ENCODE measurements around the gene CACNA1H.
"Not testable (repeated sequence)": the region's sequence is repeated elsewhere in the genome, so short reads cannot be mapped to it uniquely, and the experiment has no call there.

Gene CACNA1H

DNA sequence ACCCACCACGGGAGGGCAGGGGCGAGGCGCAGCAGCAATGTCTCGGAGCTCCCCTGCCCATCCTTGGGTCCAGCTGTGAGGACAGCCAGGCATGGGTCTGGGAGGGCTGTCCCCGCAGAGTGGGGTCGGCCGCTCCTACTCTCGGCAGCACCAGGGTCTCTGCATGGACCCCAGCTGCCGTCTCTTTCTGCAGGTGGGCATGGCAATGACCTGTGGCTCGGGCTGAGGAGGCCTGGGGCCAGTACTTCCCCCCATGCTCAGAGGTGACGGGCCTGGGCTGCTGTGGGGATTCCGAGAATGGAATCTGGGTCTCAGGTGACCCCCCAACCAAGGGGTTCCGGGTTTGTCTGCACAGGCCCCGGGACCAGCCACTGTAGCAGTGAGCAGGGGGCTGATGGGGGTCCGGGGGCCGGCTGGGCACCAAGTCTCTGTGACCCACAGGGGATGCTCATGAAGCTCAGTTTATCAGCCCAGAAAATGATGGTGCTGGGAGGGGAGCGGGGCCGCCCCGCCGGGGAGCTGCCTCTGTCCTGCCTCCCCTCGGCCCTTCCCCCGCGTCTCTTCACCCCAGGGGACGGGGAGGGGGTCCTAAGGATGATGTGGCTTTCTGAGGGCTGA, 23.5 kb downstream of the CACNA1H start:
- DNase-seq = no peak

DNA sequence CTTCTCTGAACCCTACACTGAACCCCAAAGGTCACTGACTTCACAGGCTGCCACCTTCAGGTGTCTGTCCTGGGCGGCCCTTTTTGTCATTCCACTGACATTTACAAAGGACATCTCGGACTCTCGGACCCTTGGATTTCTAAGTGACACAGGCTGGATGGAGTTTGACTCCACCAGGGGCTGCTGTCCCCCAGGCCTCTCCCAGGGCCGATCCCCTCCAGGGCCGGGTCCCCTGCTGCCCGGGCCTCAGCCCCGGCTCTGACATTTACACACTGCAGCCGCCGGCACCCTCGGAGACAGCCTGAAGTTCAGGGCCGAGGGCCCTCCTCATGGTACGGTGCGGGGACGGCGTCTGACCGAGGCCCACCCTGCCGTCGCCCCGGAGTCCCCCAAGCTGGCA, 24.1 kb downstream of the CACNA1H start:
- no peak for DNase-seq

DNA sequence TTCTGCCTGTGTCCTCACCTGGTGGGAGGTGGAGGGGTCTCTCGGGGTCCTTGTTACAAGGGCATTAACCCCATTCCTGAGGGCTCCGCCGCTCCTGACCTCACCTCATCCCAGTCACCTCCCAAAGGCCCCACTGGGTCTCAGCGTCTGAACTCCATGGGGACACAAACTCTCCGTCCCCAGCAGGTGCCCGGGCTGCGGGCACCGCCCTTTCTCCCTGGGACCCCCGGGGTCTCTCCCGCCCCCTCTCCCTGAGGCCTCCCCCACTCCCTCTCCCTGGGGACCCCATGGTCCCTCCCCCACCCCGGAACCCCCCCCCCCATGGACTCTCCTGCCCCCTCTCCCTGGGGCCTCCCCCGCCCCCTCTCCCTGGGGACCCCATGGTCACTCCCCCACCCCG, 24.8 kb downstream of the CACNA1H start:
- DNase-seq = no peak

DNA sequence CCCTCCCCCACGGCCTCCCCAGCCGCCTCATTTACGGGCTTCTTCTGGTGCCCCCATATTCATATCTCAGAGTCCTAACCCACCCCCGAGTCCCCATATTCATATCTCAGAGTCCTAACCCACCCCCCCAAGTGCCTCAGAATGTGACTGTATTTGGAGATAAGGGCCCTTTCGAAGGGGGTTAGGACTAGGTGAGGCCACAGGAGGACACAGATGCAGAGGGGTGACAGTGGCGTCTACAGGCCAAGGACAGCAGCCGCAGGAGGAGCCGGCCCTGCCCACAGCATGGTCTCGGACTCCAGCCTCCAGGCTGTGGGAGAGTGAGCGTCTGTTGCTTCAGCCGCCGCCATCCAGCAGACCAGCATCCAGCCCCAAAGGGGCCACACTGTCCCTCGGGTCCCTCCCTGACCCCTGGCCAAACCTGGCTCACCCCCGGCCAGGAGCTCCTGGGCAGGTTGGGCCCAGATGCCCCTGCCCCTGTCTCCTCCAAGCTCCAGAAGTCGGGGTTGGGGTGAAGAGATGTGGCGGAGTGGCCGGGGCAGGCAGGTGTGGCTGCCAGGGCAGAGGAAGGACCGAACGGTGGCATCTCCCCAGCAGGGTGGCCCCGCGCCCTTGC, 25.5 kb downstream of the CACNA1H start:
- DNase-seq = no peak

DNA sequence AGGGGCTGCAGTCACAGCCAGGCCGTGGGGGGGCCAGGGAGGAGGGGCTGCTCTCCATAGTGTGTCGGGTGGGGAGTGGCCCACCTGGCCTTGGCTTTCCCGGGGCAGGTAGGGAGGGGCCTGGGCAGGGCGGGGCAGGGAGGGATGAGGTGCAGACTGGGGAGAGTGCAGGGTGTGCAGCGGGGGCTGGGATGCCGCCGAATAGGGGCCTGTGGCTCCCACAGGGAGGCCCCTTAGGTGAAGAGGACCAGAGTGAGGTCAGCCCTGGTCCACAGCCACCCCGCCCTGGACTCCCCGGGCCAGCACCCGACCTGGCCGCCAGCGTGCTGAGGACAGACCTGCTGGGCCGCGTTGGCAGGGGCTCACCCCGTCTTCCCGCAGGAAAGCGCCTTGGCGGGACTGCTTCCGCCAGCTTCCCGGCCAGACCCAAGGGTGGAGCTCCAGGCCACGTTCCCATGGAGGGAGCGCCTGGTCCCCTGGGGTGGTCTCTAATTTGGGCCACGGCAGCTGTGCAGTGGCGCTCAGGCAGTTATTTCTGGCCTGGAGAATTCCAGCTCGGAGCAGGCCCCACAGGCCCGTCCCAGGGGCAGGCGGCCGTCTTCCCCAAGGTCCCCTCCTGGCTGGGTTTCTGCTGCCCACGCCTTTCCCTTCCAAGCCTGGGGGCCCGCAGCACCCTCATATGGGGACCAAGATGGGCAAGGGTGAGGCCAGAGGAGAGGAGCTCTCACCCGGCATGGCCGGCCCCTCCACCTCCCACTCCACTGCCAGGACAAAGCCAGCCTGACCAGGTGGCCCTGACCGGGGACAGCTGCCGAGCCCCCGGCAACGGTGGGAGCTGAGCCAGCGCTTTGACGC, 27.9 kb downstream of the CACNA1H start:
- DNase-seq = no peak

DNA sequence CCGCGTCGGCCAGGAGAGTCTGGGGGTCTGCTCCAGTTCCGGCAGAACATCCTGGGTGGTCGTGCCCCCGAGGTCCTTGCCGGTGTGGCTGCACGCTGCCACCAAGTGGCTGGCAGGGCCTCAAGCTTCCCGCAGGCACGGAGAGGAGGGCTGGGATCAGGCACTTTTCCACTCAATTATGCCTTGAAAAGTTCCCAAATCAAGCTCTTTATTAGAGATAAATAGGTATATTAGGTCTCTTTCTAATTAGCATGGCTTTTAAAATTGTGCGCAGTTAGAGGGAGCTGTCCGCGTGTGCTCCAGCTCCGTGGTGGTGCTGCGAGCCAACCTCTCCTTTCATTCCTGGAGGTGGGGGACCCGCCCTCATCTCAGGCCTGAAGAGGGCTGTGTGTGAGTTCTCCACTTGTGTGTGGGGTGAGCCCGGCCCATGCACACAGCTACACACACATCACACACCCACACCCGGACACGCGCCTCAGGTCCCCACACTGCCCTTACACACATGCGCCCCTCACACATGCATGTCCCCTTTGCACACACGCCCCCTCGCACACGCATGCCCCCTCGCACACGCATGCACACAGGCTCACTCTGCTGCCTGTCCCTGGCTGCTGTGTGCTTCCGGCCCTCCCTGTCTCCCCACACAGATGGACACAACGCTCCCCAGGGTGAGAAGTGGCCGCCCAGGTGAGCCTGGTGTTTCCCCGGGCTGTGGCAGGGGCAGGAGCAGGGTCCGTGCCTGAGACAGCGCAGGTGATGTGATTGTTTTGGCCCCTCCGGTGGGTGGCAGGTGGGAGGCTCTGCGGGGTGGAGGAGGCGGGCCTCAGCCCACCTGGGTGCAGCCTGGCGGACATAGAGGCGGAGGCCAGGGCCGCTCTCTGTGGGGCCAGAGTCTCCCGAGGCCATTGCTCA, 28.8 kb downstream of the CACNA1H start:
- DNase-seq = no peak

DNA sequence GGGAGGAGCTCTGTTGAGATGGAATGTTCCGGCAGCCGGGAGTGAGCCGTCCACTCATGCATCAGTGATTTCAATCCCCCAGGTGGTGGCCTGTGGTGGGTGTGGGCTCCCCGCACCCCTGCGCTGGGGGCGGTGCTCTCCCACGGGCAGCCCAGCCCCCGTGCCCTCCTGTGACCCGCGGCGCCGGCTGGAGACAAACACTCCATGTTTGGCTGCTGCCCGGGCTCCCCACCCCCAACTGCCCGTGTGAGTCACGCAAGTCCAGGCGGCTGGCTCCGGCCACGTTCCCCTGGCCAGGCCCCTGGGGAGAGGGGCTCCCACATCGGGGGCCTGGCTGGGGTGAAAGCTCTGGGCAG, 29.4 kb downstream of the CACNA1H start:
- no peak for DNase-seq

DNA sequence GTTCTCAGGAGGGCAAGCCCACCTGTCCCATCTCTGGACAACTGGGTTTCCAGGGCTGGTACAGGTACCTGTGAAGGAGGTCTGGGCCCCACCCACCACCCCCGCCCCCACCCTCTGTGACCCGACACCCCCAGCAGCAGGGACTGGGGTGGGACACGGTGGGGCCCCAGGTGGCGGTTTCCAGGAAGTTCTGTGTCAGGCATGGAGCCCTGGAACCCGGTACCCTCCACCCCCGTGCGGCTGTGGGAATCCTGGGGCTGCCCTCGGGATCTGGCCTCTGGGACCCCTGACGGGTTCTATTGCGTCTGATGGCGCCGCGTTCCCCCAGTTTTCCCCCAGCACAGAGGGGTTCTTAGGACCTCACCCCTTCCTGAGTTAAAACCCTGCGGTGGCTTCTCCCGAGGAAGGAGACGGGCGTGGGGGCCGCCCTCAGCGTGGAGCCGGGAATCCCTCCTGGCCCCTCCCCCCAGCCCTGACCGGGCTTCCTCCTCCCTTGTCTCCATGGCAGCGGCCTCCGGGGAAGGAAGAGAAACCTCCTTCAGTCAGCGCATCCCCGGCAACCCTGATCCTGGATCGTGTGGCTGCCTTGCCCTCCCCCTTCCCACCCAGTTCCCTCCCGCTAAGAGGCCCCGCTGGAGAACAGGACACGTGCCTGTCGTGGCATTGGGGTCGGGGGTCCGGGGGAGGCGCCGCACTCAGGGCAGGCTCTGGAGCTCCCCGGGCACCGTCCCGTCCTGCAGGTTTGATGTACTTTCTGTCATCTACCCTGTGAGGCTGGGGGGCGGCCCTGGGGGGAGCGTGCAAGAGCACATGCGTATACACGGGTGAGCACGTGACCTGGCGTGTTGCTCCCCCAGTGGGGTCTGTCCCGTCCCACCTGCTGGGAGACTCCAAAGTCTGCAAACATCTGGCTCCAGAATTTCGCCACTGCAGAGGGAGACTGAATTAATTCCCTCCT, 30.3 kb downstream of the CACNA1H start:
- no peak for DNase-seq

DNA sequence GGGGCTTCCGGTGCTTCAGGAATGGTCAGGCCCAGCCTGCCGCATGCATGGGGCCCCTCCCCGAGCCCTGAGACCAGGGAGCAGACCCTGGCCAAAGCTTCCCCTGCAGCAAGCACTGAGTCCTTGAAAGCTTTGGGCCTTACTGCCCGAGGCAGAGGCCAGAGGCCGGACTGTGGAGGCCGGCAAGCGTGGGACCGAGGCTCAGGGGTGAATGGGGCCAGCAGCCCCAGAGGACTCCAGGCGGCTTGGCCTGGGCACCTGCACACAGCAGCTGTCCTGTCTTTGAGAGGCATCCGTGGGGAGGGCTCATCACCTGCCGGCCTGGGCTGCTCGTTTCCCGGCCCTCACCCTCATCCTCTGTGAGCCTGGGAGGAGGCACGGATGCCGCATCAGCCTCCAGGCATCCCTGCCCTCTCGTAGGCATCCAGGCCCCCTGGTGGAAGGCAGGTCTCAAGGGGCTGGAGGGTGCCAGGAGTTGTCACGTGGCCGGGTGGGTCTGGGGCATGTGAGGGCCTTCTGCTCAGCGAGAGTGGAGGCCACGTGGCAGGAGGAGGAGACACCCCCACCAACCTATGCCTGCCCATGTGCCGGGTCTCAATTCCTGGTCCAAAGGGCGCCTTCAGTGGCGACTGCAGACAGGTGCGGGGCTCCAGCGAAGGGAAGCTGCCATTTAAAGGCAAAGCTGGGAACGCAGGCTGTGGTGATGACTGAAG, 31.4 kb downstream of the CACNA1H start:
- DNase-seq = no peak

DNA sequence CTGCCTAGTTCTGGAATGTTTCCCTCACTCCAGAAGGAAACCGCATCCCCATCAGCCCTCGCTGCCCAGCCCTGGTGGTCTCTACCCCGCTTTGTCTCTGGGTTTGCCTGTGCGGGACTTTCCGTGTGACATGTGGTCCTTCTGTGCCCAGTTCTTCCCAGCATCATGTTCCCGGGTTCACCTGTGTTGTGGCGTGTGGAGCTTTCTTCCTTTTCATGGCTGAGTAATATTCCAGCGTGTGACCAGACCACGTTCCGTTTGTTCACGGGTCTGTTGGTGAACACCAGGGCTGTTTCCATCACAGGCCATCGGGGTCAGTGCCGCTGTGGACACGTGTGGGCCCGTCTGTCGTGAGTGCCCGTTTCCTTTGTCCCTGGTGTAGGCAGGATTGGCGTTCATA, 32.1 kb downstream of the CACNA1H start:
- DNase-seq = no peak

DNA sequence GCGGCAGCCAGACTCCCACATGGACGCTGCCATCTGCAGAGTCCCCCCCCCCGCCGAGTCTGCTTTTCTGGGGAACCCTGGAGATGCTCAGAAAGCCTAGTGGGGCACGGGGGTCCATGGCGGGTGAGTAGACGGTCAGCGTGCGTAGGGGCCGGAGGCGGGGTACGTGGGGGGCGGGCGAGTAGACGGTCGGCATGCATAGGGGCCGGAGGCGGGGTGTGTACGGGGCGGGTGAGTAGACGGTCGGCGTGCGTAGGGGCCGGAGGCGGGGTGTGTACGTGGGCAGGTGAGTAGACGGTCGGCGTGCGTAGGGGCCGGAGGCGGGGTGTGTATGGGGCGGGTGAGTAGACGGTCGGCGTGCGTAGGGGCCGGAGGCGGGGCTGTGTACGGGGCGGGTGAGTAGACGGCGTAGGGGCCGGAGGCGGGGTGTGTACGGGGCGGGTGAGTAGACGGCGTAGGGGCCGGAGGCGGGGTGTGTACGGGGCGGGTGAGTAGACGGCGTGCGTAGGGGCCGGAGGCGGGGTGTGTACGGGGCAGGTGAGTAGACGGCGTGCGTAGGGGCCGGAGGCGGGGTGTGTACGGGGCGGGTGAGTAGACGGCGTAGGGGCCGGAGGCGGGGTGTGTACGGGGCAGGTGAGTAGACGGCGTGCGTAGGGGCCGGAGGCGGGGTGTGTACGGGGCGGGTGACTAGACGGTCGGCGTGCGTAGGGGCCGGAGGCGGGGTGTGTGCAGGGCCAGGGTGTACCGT, 32.7 kb downstream of the CACNA1H start:
- DNase-seq = not testable (repeated sequence)

DNA sequence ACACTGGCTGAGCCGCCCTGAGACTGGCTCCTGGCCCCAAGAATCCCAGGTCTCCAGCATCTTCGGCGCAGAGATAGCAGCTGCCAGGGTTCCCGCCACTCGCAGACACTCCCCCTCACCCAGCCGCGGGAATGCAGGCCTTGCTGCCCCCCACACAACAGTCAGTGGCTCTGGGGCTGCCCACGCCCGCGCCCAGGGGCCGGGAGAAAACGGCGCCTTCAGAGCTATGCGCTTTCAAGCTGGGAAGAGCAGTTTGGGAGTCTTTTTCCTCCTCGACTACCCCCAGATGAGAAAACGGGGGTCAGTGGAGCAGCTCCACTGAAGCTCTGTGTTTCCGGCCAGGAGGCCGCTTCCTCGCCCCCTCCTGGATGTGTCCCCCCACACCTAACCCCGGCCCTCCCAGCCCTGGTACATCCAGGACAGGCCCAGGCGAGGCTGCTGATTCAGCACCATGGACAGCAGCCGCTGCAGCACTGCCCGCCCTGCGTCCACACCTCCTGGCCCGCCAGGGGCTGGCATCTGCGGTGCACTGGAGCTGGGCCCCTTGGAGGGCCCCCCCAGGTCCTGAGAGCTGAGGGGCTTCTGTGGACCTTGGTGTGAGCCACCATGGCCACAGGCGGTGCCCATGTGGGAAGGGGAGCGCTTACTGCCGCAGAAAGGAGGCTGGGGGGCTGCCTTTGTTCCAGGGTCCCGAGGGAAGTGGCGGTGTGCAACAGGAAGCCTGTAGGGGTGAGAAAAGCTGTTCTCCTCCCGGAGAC, 35.7 kb downstream of the CACNA1H start:
- DNase-seq = no peak

DNA sequence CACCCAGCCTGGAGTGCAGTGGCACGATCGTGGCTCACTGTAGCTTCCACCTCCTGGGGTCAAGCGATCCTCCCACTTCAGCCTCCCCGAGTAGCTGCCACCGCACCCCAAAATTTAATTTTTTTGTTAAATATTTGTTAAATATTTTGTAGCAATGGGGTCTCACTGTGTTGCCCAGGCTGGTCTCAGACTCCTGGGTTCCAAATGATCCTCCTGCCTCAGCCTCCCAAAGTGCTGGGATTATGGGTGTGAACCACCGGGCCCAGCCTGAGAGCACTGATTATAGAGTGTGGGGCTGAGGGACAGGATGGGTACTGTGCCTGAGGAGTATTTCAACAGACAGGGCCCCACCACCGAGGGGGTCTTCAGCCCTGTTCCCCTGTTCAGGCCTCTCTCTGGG, 36.5 kb downstream of the CACNA1H start:
- DNase-seq = no peak

DNA sequence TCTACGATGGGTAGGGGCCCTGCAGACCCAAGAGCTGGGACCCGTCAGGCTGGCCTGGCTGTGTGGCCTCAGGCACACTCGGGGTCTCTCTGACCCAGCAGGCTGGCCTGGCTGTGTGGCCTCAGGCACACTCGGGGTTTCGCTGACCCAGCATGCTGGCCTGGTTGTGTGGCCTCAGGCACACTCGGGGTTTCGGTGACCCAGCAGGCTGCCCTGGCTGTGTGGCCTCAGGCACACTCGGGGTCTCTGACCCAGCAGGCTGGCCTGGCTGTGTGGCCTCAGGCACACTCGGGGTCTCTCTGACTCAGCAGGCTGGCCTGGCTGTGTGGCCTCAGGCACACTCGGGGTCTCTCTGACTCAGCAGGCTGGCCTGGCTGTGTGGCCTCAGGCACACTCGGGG, 37.9 kb downstream of the CACNA1H start:
- DNase-seq = not testable (repeated sequence)

DNA sequence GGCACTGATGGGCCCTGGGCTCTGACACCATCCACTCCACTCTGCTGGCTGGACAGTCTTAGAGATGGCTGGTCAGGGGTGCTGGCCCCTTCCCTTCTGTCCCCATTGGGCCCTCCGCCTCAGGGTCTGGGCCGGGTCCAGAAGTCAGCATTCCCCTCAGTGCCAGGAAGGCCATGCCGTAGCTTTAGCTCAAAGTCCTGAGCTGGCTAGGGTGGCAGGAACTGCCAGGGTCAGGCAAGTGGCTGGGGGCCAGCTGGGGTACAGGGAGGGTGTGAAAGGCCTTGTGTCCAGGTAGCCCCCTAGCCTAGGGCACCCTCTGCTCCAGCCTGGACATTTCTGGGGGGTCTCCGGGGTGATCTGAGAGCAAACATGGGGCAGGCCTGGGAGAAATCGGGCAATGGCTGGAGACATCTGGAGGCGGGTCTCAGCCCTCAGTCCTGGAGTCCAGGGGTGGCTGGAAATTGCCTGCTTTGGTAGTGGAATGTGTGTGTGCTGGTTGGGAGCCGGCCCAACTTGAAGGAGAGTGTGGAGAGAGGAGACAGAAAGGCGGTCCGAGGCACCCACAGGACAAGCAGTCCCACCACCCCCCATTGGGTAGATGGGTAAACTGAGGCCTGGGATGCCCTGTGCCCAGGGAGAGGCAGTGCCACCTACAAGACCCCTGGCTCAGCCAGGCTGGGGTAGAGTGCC, 39.6 kb downstream of the CACNA1H start:
- no peak for DNase-seq

DNA sequence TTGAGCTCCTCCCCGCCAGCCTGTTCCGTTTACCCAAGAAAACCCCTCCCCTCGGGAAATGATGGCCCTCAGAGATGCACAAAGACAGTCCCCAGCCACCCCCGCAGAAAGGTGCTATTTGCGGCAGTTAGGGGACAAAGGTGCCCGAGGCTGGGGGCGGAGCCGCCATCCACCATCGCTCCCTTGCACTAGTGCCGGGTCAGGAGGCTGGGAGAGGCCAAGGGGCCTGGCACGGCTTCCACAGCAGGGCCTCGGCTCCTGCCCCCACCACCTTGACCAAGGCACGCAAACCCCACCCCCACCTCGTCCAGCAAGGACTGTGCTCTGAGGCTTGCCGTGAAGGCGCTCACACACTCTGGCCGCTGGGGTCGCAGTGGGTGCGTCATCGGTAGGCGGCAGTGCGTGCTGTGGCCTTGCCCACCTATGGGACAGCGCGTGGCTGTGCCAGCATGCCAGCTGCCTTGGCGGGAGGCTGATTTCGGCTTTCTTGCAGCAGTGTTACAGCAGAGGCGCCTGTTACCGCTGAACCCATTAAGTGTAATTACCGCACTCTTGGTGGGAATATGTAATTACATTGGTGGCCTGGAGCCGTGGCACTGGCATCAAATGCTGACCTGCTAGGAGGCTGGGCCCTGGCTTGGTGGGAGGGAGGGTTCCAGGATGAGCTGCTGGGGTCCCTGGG, 40.4 kb downstream of the CACNA1H start:
- DNase-seq = no peak

DNA sequence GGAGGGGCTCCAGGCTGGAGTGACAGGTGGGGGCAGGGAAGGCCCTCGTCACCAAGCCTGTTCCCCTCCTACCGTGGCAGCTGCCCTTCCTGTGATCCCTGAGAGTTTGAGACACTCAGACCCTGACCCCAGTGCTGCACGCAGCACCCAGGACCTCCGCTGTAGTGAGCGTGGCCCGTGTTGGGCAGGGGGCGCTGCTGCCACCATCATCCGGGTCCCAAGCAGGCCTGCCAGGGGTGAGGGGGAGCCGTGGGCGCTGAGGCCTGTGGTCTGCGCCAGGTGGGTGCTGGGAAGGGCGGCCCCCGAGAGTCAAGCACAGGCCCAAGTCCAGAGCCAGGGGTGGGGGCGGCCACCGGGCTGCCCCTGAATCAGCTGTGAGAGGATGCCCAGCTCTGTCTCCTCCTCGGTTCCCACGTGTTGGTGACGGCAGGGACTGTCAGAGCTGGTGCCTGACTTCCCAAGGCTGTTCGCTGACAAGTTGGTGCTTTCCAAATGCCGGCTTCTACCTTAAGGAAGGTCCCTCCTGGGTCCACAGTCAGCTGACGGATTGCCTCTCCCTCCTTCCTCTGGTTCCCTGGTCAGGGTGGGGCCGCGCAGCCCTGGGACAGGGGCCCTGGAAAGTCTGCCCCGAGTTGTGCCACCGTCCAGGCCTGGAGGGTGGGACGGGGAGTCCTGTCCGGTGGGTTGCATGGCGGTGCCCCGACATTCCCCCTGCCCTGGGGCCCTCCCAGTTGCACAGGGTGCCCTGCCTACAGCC, 41.1 kb downstream of the CACNA1H start:
- DNase-seq = no peak
